SW480 (cell line): ENCODE results near the gene STK10.
A peak's percentile ranks its signal among the peaks of the same experiment; 100 is the strongest.
"Not testable (repeated sequence)": the region's sequence is repeated elsewhere in the genome, so short reads cannot be mapped to it uniquely, and the experiment has no call there.

Experiments
- DNase-seq: peaks from one replicate; pipeline ENCODE4 v3.0.0-alpha.2; 2016; ENCODE audit warnings: low spot score

Gene STK10

GRCh38 chr5:172165465-172165864 is 22.6 kb downstream of the STK10 start:
- no peak for DNase-seq

GRCh38 chr5:172164769-172165212 is 23.2 kb downstream of the STK10 start:
- DNase-seq, result no peak

GRCh38 chr5:172163346-172163745 is 24.7 kb downstream of the STK10 start:
- DNase-seq, result no peak

GRCh38 chr5:172162987-172163343 is 25.1 kb downstream of the STK10 start:
- DNase-seq, result no peak

GRCh38 chr5:172162323-172162986 is 25.6 kb downstream of the STK10 start:
- DNase-seq, result no peak

- DNase-seq, result no peak
Measured at GRCh38 chr5:172160506-172160905, 27.5 kb downstream of the STK10 start.

GRCh38 chr5:172159016-172159415 is 29.0 kb downstream of the STK10 start:
- no peak for DNase-seq

- no peak for DNase-seq
Measured at GRCh38 chr5:172156541-172156994, 31.5 kb downstream of the STK10 start.

GRCh38 chr5:172155101-172155500 is 32.9 kb downstream of the STK10 start:
- DNase-seq, result not testable (repeated sequence)

GRCh38 chr5:172153695-172154094 is 34.3 kb downstream of the STK10 start:
- no peak for DNase-seq

GRCh38 chr5:172151661-172152210 is 36.3 kb downstream of the STK10 start:
- DNase-seq, result no peak

- DNase-seq, result no peak
Measured at GRCh38 chr5:172150514-172151425, 37.3 kb downstream of the STK10 start.

GRCh38 chr5:172149481-172149880 is 38.5 kb downstream of the STK10 start:
- not testable (repeated sequence) for DNase-seq

- DNase-seq, result no peak
Measured at GRCh38 chr5:172149073-172149472, 39.0 kb downstream of the STK10 start.

- no peak for DNase-seq
Measured at GRCh38 chr5:172148381-172148780, 39.6 kb downstream of the STK10 start.

- no peak for DNase-seq
Measured at GRCh38 chr5:172147857-172148256, 40.2 kb downstream of the STK10 start.

GRCh38 chr5:172146748-172147092 is 41.3 kb downstream of the STK10 start:
- DNase-seq, result no peak

- no peak for DNase-seq
Measured at GRCh38 chr5:172145870-172146747, 41.9 kb downstream of the STK10 start.

- no peak for DNase-seq
Measured at GRCh38 chr5:172144931-172145869, 42.8 kb downstream of the STK10 start.

- DNase-seq, result peak; percentile 26
Measured at GRCh38 chr5:172144291-172144815, 43.7 kb downstream of the STK10 start.

- DNase-seq, result no peak
Measured at GRCh38 chr5:172143875-172144274, 44.1 kb downstream of the STK10 start.
